H1 (cell line): ENCODE results near the gene ENTPD1. TPM values are rescaled to one million over a fixed set of nuclear protein-coding genes. Genes with fewer than 3 reads are reported as not detected.

Experiments used
- CTCF ChIA-PET: fragments of 300-600 bp; sonication (Branson Sonifier 250); formaldehyde crosslinking; loops from one replicate; lab custom pipeline; 2021; ENCODE audit not compliant: partially characterized antibody; lab: Charles Lee
- POLR2A ChIA-PET: fragments of 300-600 bp; sonication (Branson Sonifier 250); formaldehyde crosslinking; loops from one replicate; lab custom pipeline; 2021; ENCODE audit warnings: inconsistent platforms; ENCODE audit not compliant: partially characterized antibody; lab: Charles Lee
- DNase-seq, 2 experiments: peaks; one replicate each; pipeline versions ENCODE4 v3.0.0 to v3.0.0-alpha.2; 2010 to 2022; ENCODE audit warnings: low spot score in 2 of 2, low read depth in 1 of 2, mixed read lengths in 1 of 2
- FAIRE-seq: peaks from 2 replicates; lab custom pipeline; 2011; peaks lifted over from hg19 to GRCh38; lab: Jason Lieb, UNC
- H2AFZ ChIP-seq: 2 replicates; pipeline ENCODE4 v1.8.1; 2012; ENCODE audit warnings: low read length, inconsistent platforms
- H2AK5ac ChIP-seq: 2 replicates; pipeline ENCODE4 v1.6.1; 2013; ENCODE audit warnings: low read depth, low read length
- H2BK120ac ChIP-seq: replicated peaks from 2 replicates; pipeline ENCODE3; 2013; ENCODE audit warnings: low read depth, low read length, inconsistent platforms
- H2BK12ac ChIP-seq: 2 replicates; pipeline ENCODE4 v1.6.1; 2013; ENCODE audit warnings: low read depth, low read length
- H2BK15ac ChIP-seq: 2 replicates; pipeline ENCODE4 v1.6.1; 2013; ENCODE audit warnings: low read length
- H2BK20ac ChIP-seq: 2 replicates; pipeline ENCODE4 v1.6.1; 2013; ENCODE audit warnings: low read length
- H2BK5ac ChIP-seq: 2 replicates; pipeline ENCODE4 v1.6.1; 2013; ENCODE audit warnings: low read depth, low read length
- H3K14ac ChIP-seq: 2 replicates; pipeline ENCODE4 v1.6.1; 2013; ENCODE audit warnings: inconsistent platforms; ENCODE audit not compliant: insufficient read length
- H3K18ac ChIP-seq: 2 replicates; pipeline ENCODE4 v1.6.1; 2013; ENCODE audit warnings: low read length; ENCODE audit errors: extremely low read depth
- H3K23ac ChIP-seq: 2 replicates; pipeline ENCODE4 v1.6.1; 2013; ENCODE audit warnings: inconsistent platforms; ENCODE audit not compliant: insufficient read length
- H3K23me2 ChIP-seq: 2 replicates; pipeline ENCODE4 v1.6.1; 2013; ENCODE audit warnings: low read depth, low read length
- H3K27ac ChIP-seq: 2 replicates; pipeline ENCODE4 v1.6.1; 2011; ENCODE audit warnings: low read depth, low read length, inconsistent platforms
- H3K27me3 ChIP-seq, 4 experiments: replicated peaks in 1 of 4; 1 replicate in 1 of 4; 2 replicates in 3 of 4; pipeline versions ENCODE4 v1.6.1 to v1.8.1; 2011 to 2013; ENCODE audit warnings: low read length in 3 of 4, mild to moderate bottlenecking in 3 of 4, inconsistent platforms in 2 of 4, mixed read lengths in 2 of 4, moderate library complexity in 1 of 4; ENCODE audit not compliant: control insufficient read depth in 3 of 4, insufficient read depth in 3 of 4; ENCODE audit errors: extremely low read depth in 1 of 4
- H3K36me3 ChIP-seq, 4 experiments: 2 replicates each; pipeline versions ENCODE4 v1.6.1 to v1.8.1; 2011 to 2013; ENCODE audit warnings: mild to moderate bottlenecking in 4 of 4, low read length in 3 of 4, moderate library complexity in 2 of 4, control low read depth in 1 of 4, inconsistent platforms in 1 of 4; ENCODE audit not compliant: insufficient read depth in 4 of 4, control insufficient read depth in 2 of 4
- H3K4ac ChIP-seq: replicated peaks from 2 replicates; pipeline ENCODE3; 2013; ENCODE audit warnings: low read length, low read depth, mixed read lengths, inconsistent platforms; ENCODE audit not compliant: insufficient read length
- H3K4me1 ChIP-seq, 4 experiments: replicated peaks in 1 of 4; 1 replicate in 1 of 4; 2 replicates in 3 of 4; pipeline versions ENCODE4 v1.6.1 to v1.8.1; 2011 to 2013; ENCODE audit warnings: low read length in 3 of 4, inconsistent platforms in 2 of 4, mixed read lengths in 1 of 4; ENCODE audit not compliant: insufficient read depth in 4 of 4, control insufficient read depth in 3 of 4
- H3K4me2 ChIP-seq, 2 experiments: 2 replicates each; pipeline versions ENCODE4 v1.6.1 to v1.8.1; 2011 to 2013; ENCODE audit warnings: low read depth in 2 of 2, low read length in 2 of 2, control low read depth in 1 of 2, inconsistent platforms in 1 of 2, mild to moderate bottlenecking in 1 of 2; ENCODE audit not compliant: insufficient read depth in 1 of 2
- H3K4me3 ChIP-seq, 4 experiments: fragments of 200-600, 300-600 bp in 1 of 4; sonication (generic), shearing (Covaris generic), sonication (Bioruptor Twin) in 1 of 4; 2 replicates each; pipeline versions ENCODE4 v1.5.1 to v1.8.1; 2011 to 2016; ENCODE audit warnings: low read length in 4 of 4, low read depth in 3 of 4, control low read depth in 2 of 4, inconsistent platforms in 2 of 4, mild to moderate bottlenecking in 2 of 4, mixed read lengths in 1 of 4, moderate library complexity in 1 of 4; ENCODE audit not compliant: insufficient read depth in 2 of 4; ENCODE audit errors: extremely low read depth in 1 of 4
- H3K56ac ChIP-seq: replicated peaks from 2 replicates; pipeline ENCODE3; 2013; ENCODE audit warnings: low read depth, mild to moderate bottlenecking, mixed read lengths, low read length, inconsistent platforms; ENCODE audit not compliant: insufficient read length
- H3K79me1 ChIP-seq: 2 replicates; pipeline ENCODE4 v1.6.1; 2013; ENCODE audit warnings: low read depth, low read length, control low read depth
- H3K79me2 ChIP-seq, 2 experiments: 2 replicates each; pipeline versions ENCODE4 v1.6.1 to v1.8.1; 2012 to 2013; ENCODE audit warnings: low read length in 2 of 2, mild to moderate bottlenecking in 2 of 2, inconsistent platforms in 1 of 2; ENCODE audit not compliant: insufficient read depth in 2 of 2, control insufficient read depth in 1 of 2
- H3K9ac ChIP-seq, 4 experiments: replicated peaks in 1 of 4; 1 replicate in 1 of 4; 2 replicates in 3 of 4; pipeline versions ENCODE4 v1.6.1 to v1.8.1; 2011 to 2013; ENCODE audit warnings: low read depth in 3 of 4, low read length in 3 of 4, control low read depth in 2 of 4, mild to moderate bottlenecking in 2 of 4, moderate library complexity in 2 of 4, inconsistent platforms in 1 of 4; ENCODE audit errors: extremely low read depth in 1 of 4
- H3K9me3 ChIP-seq, 2 experiments: 2 replicates each; pipeline versions ENCODE4 v1.6.1 to v1.8.1; 2012 to 2013; ENCODE audit warnings: mild to moderate bottlenecking in 2 of 2, moderate library complexity in 2 of 2, control low read depth in 1 of 2, inconsistent platforms in 1 of 2, low read depth in 1 of 2, low read length in 1 of 2, mixed read lengths in 1 of 2; ENCODE audit not compliant: insufficient read depth in 2 of 2
- H4K20me1 ChIP-seq, 2 experiments: replicated peaks in 1 of 2; 2 replicates each; pipeline versions ENCODE3 to v1.8.1; 2011 to 2013; ENCODE audit warnings: inconsistent platforms in 2 of 2, low read length in 2 of 2, mild to moderate bottlenecking in 1 of 2; ENCODE audit not compliant: insufficient read depth in 2 of 2, control insufficient read depth in 1 of 2
- H4K5ac ChIP-seq: 2 replicates; pipeline ENCODE4 v1.6.1; 2013; ENCODE audit warnings: low read length, low read depth, mixed read lengths, inconsistent platforms; ENCODE audit not compliant: insufficient read length
- H4K8ac ChIP-seq: 2 replicates; pipeline ENCODE4 v1.8.0; 2013; ENCODE audit warnings: mild to moderate bottlenecking, moderate library complexity, low read length, inconsistent platforms; ENCODE audit not compliant: insufficient read depth; ENCODE audit errors: extremely low read depth
- H4K91ac ChIP-seq: replicated peaks from 2 replicates; pipeline ENCODE3; 2013; ENCODE audit warnings: low read length, mixed read lengths, inconsistent platforms; ENCODE audit not compliant: insufficient read length
- CHD1 ChIP-seq: IDR thresholded peaks from 2 replicates; pipeline ENCODE4 v1.6.1; 2012; ENCODE audit warnings: low read depth, low read length, improper control_type of control experiment
- CTBP2 ChIP-seq: IDR thresholded peaks from 2 replicates; pipeline ENCODE4 v1.7.0; 2011; ENCODE audit warnings: borderline replicate concordance, mild to moderate bottlenecking, moderate library complexity, mixed read lengths, low read length; ENCODE audit not compliant: insufficient read depth, insufficient read length
- GABPA ChIP-seq: IDR thresholded peaks from 2 replicates; pipeline ENCODE4 v1.6.1; 2011; ENCODE audit warnings: mild to moderate bottlenecking, low read length, moderate library complexity, borderline replicate concordance; ENCODE audit not compliant: insufficient read depth
- KDM4A ChIP-seq: IDR thresholded peaks from one replicate; pipeline ENCODE4 v1.7.1; 2012; ENCODE audit warnings: low read depth, mild to moderate bottlenecking, moderate library complexity, low read length, inconsistent platforms; ENCODE audit not compliant: severe bottlenecking
- MAFK ChIP-seq: IDR thresholded peaks from 2 replicates; pipeline ENCODE4 v1.6.1; 2012; ENCODE audit warnings: low read depth, mild to moderate bottlenecking, improper control_type of control experiment, low read length
- MAX ChIP-seq: IDR thresholded peaks from 2 replicates; pipeline ENCODE4 v1.6.1; 2012; ENCODE audit warnings: inconsistent platforms
- PHF8 ChIP-seq: fragments of 200-600 bp; sonication (generic); conservative IDR thresholded peaks from 2 replicates; pipeline ENCODE4 v1.7.1; 2012; ENCODE audit warnings: low read depth, mild to moderate bottlenecking, inconsistent platforms, low read length, moderate library complexity
- POLR2AphosphoS5 ChIP-seq: IDR thresholded peaks from 2 replicates; pipeline ENCODE4 v1.6.1; 2011; ENCODE audit warnings: low read depth, low read length
- SAP30 ChIP-seq: fragments of 300-600 bp; sonication (generic); IDR thresholded peaks from 2 replicates; pipeline ENCODE4 v1.7.1; 2012; ENCODE audit warnings: low read length, moderate library complexity, mild to moderate bottlenecking, inconsistent platforms; ENCODE audit not compliant: insufficient read depth, insufficient replicate concordance
- SIN3A ChIP-seq, 2 experiments: IDR thresholded peaks in 1 of 2; conservative IDR thresholded peaks in 1 of 2; 2 replicates each; pipeline ENCODE4 v1.6.1; 2011 to 2012; ENCODE audit warnings: low read length in 2 of 2, improper control_type of control experiment in 1 of 2, low read depth in 1 of 2, mild to moderate bottlenecking in 1 of 2
- TCF12 ChIP-seq: IDR thresholded peaks from 2 replicates; pipeline ENCODE4 v1.6.1; 2011; ENCODE audit warnings: low read depth, mild to moderate bottlenecking, low read length
- WGBS, 2 experiments: shearing (Covaris generic) in 1 of 2; methylation state at CpG; one replicate each; pipeline versions ENCODE4 v1.1.6 to v1.1.7; 2013 to 2015; ENCODE audit warnings: low lambda C conversion rate in 2 of 2, mixed read lengths in 2 of 2, inconsistent platforms in 1 of 2, low coverage in 1 of 2, missing lambda C conversion rate in 1 of 2; ENCODE audit not compliant: insufficient replicate concordance in 2 of 2, insufficient coverage in 1 of 2, insufficient read length in 1 of 2; ENCODE audit errors: extremely low coverage in 1 of 2, missing lambda C conversion rate in 1 of 2; 5-methylcytosine and 5-hydroxymethylcytosine counted together
- polyA plus RNA-seq, 7 experiments: library from polyadenylated mRNA; depleted of rRNA in 3 of 7; stranded (reverse) in 5 of 7; unstranded in 2 of 7; fragments of >200 nt in 5 of 7; fragments of 200-250 nt in 2 of 7; gene quantifications; 1 replicate in 5 of 7; 2 replicates in 1 of 7; 4 replicates in 1 of 7; pipeline versions ENCODE4 v1.2.1 to v1.2.3, GENCODE V29; 2011 to 2013; ENCODE audit warnings: missing spikeins in 2 of 7, mixed read lengths in 2 of 7
- total RNA-seq: library from RNA; stranded (reverse); fragmentation: NEBNext Ultra II Directional; extraction: Animal tissue kit (Norgen Biotek cat#: 25700); gene quantifications from 2 replicates; pipeline ENCODE4 v1.2.1, GENCODE V29; 2021
- TF ChIP-seq, protein P1 (sequence below): IDR thresholded peaks from 2 replicates; pipeline ENCODE4 v1.6.1; 2011; ENCODE audit warnings: low read depth, mild to moderate bottlenecking, low read length; ENCODE audit not compliant: insufficient read depth

The ENTPD1 gene
- total and polyA plus RNA-seq, 2 of the 8 experiments (the other 6 are each of a cell fraction or from before 2014, with no cell fraction given): 2.2 to 2.5 TPM

DNA sequence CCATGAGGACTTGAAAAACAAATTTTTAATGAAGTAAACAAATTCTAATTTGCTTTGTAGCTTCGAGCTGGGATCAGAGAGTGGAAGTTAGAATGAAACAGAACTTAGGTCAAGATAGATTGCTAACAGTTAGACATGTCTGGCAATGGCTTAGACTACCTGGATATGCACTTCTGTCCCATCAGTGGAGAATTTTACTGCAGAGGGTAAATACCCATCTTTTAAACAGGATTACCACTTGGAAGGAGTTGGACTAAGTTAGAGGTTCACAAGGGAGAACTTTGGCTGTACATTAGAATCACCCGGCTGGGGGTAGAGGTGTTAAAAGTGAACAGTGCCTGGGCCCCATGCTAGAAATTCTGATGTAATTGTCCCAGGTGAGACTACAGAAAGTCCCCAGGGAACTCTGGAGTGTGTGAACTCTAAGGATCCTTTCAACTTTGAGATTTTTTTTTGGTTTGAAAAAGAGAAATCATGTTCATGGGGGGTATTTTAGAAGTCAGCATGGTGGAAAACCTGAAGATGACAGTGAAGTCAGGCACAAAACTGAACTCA is 35.5 kb downstream of the ENTPD1 start:
- Histone ChIP-seq H2BK15ac (no peak overlapping the region), H3K56ac (no peak overlapping the region), H3K18ac (no peak overlapping the region), H3K4me1 (peaks cover 0 to 4% (median 0%) of the 10 kb centered on the region in 4 experiments; a peak in 1 of 7 replicates), H2BK5ac (no peak overlapping the region), H3K27ac (no peak overlapping the region), H3K4ac (no peak overlapping the region), H2AK5ac (no peak overlapping the region), H3K36me3 (no peaks in the 10 kb centered on the region; a peak in 1 of 8 replicates), H3K79me1 (no peaks in the 10 kb centered on the region), H3K79me2 (no peaks in the 10 kb centered on the region), H4K5ac (no peak overlapping the region), H4K91ac (no peak overlapping the region), H3K23ac (no peak overlapping the region), H3K23me2 (no peaks in the 10 kb centered on the region), H4K20me1 (no peaks in the 10 kb centered on the region), H3K4me2 (no peak overlapping the region), H3K27me3 (no peaks in the 10 kb centered on the region), H2BK20ac (no peak overlapping the region), H3K9me3 (no peaks in the 10 kb centered on the region), H2BK12ac (no peak overlapping the region)
- FAIRE-seq: no peak
- CTCF ChIA-PET: interaction anchor here (0.8 to 1.4 kb wide), 2 partner anchors 13 to 98 kb away, joined by 3 to 4 read pairs; partner anchors contain the start of gene TCTN3
- POLR2A ChIA-PET: no interaction called here
- no peak for DNase-seq
- 90% methylated on average over 2 of the region's 2 CpGs; no CpG with 5 or more reads in 1 of the 2 experiments for WGBS, 2 experiments
- TF ChIP-seq MAFK (no peak), GABPA (no peak), TCF12 (no peak), SAP30 (no peak), SIN3A (conservative IDR thresholded peaks at IDR 0.05 in 1 of 2, IDR thresholded peaks at IDR 0.05 in 1 of 2; ENCODE audit: low read depth in 1 of 2, low read length in 2 of 2) (no peak), MAX (no peak), CHD1 (no peak), CTBP2 (no peak), KDM4A (no peak), PHF8 (no peak), POLR2AphosphoS5 (no peak)
- TF ChIP-seq, protein P1, sequence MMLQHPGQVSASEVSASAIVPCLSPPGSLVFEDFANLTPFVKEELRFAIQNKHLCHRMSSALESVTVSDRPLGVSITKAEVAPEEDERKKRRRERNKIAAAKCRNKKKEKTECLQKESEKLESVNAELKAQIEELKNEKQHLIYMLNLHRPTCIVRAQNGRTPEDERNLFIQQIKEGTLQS: no peak
- TF ChIP-seq, all 59 proteins: peak for 0
- H3K4me3 ChIP-seq: no peak overlapping the region
- H2BK120ac ChIP-seq: no peak overlapping the region
- H3K14ac ChIP-seq: no peak overlapping the region
- no peak overlapping the region for H3K9ac ChIP-seq
- no peak overlapping the region for H2AFZ ChIP-seq
- no peak overlapping the region for H4K8ac ChIP-seq
